Caki2 (cell line): Measurements from ENCODE around the gene EIF2D. TPM values are rescaled to one million over a fixed set of nuclear protein-coding genes. Genes with fewer than 3 reads are reported as not detected.
"Not testable (repeated sequence)": the region's sequence is repeated elsewhere in the genome, so short reads cannot be mapped to it uniquely, and the experiment has no call there.

Source experiments
- DNase-seq: peaks from one replicate; pipeline ENCODE4 v3.0.0-alpha.2; 2015; ENCODE audit warnings: low read depth
- in situ Hi-C: cut with HindIII; loops from 2 replicates; pipeline ENCODE4 v1.10.0; 2016; ENCODE audit warnings: low sequenced_read_pairs, low pct_unique_long_range_greater_than_20kb, mixed read lengths
- total RNA-seq: library from RNA; depleted of rRNA; stranded (reverse); fragments of >200 nt; shearing (Covaris generic); gene quantifications from 2 replicates; pipeline ENCODE4 v1.2.3, GENCODE V29; 2014; ENCODE audit warnings: low replicate concordance

The EIF2D gene
- total RNA-seq, 1 experiment from 2014 or later = 63.7 TPM

- in situ Hi-C loops = no loop called here
- DNase-seq = no peak
These were observed 20.6 kb downstream of the EIF2D start for GRCh38 chr1:206591696-206592095.

GRCh38 chr1:206591226-206591625 is 21.0 kb downstream of the EIF2D start:
- in situ Hi-C loops = no loop called here
- no peak for DNase-seq

GRCh38 chr1:206590025-206590758 is 22.1 kb downstream of the EIF2D start:
- in situ Hi-C loops = no loop called here
- DNase-seq = peak; percentile 26

DNA sequence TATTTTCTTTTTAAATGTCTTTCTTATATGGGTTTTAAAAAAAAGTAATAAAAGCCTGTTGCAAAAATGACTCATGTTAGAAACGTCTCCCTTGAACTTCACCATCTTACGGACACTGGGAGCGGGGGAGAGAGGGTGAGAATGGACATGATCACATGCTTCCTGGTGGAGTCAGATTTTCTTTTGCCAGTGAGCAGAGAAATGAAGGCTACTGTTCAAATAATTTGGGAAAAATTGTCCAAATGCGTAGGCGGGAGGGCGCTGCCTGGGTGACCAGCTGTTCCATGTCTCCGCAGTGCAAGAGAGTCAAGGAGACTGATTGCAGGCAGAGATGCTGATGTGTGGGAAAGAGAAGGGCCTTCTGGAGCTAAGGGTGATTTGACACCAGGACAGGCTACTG is 23.1 kb downstream of the EIF2D start:
- DNase-seq = peak; percentile 38
- in situ Hi-C loops = no loop called here

GRCh38 chr1:206588492-206588891 is 23.8 kb downstream of the EIF2D start:
- in situ Hi-C loops = no loop called here
- no peak for DNase-seq

DNA sequence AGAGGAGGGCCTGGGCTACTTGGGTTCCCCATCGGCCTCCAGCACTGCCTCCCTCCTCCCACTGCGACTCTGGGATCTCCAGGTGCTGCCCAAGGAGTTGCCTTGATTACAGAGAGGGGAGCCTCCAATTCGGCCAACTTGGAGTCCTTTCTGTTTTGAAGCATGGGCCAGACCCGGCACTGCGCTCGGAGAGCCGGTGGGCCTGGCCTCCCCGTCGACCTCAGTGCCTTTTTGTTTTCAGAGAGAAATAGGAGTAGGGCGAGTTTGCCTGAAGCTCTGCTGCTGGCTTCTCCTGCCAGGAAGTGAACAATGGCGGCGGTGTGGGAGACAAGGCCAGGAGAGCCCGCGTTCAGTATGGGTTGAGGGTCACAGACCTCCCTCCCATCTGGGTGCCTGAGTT is 24.4 kb downstream of the EIF2D start:
- in situ Hi-C loops = no loop called here
- no peak for DNase-seq

DNA sequence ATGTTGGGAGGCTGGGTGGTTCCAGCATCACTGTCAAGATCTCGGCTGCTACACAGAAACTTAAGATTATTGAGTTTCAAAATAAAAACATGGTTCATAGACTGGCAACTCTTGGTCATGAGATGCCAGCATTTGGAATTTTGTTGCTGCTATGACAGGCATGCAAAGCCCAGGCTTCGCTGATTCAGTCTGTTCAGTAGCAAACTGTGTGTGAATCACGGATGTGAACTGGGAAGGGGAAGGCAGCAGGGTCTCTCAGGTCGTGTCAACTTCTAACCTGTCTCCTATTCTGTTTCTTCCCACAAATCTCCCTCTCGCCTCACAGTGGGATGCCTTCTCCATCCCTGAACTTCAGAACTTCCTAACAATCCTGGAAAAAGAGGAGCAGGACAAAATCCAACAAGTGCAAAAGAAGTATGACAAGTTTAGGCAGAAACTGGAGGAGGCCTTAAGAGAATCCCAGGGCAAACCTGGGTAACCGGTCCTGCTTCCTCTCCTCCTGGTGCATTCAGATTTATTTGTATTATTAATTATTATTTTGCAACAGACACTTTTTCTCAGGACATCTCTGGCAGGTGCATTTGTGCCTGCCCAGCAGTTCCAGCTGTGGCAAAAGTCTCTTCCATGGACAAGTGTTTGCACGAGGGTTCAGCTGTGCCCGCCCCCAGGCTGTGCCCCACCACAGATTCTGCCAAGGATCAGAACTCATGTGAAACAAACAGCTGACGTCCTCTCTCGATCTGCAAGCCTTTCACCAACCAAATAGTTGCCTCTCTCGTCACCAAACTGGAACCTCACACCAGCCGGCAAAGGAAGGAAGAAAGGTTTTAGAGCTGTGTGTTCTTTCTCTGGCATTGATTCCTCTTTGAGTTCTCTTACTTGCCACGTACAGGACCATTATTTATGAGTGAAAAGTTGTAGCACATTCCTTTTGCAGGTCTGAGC is 25.5 kb downstream of the EIF2D start:
- in situ Hi-C loops = no loop called here
- DNase-seq = no peak

DNA sequence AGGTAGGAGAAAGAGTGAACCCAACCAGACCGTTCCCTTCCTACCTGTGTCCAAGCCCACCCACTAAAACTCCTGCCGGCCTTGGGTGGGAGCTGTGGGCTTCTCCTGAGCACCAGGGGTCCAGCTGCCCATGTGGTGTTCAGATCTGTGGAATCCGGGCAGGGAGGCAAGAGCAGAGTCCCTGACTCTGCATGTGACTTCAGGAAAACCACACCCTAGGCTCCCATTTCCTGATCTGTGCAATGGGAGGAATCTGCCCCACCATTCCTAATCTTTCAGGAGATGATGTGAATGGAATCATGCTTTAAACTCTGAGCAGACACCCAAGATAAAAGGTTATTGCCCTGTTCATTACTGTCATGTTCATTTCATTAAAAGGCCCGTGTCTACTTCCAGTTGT is 27.6 kb downstream of the EIF2D start:
- in situ Hi-C loops = no loop called here
- DNase-seq = no peak

DNA sequence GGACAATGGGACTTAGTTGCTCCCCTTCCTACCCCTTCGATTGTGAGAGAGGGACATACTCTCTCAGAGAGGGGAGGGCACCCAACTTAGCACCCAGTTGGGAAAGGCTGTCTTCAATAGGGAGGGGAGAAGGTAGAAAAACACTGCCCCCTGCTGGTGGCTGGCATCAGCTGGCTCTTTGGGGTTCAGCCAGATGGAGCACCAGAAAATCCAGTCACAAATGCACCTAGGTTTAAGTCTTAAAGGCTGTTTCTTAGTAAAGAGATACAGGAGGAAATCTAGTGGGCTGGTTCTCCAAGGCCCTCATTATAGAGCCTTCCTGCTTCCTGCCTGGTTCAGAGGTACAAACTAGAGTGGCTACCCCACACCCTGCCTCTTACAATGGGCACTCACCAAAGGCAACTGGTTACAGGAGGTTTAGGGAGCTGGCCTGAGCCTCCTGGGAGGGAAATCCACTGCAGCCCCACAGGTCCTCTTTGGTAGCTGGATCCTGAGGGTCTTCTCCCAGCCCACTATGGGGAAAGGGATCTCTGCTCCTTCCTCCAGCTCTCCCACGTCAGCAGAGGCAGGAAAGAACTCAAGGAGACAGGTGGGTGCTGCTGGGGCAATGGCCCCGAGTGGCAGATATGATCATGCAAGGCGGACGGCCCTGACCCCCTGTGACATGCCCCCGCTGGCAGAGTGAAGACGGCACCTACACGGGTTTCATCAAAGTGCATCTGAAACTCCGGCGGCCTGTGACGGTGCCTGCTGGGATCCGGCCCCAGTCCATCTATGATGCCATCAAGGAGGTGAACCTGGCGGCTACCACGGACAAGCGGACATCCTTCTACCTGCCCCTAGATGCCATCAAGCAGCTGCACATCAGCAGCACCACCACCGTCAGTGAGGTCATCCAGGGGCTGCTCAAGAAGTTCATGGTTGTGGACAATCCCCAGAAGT is 28.3 kb downstream of the EIF2D start:
- DNase-seq = peak; percentile 52
- in situ Hi-C loops = no loop called here

- no peak for DNase-seq
- in situ Hi-C loops = no loop called here
These were observed 29.1 kb downstream of the EIF2D start for GRCh38 chr1:206582971-206583706.

DNA sequence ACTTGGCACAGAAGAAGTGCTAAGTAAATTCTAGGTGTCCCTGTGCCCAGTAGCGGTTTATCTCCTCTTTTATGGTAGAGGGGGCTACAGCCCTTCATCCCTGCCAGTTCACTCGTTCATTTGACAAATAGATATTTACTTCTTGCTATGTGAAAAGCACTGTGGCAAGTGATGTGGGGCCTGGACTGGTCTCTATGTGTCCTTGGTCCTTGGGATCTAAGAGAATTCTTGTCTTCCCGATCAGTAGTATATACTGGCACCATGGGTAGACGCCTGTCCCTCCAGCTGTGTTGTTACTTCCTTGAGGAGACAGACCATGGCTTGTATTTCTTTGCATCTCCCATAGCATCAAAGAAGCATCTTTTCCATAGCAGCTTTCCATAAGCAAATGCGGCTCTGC is 29.7 kb downstream of the EIF2D start:
- in situ Hi-C loops = no loop called here
- no peak for DNase-seq

GRCh38 chr1:206581571-206581981 is 30.7 kb downstream of the EIF2D start:
- in situ Hi-C loops = no loop called here
- DNase-seq = no peak

DNA sequence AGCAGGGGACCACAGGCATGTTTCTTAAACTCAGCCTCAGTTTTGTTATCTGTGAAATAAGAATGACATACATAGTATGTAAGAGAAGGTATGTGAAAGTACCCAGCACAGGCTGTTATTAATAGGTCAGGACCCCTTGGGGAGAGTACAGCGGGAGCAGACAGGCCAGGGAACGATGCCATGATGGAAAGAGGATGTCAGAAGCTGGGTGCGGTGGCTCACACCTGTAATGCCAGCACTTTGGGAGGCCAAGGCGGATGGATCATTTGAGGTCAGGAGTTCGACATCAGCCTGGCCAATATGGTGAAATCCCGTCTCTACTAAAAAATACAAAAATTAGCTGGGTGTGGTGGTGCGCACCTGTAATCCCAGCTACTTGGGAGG is 31.2 kb downstream of the EIF2D start:
- in situ Hi-C loops, DNase-seq: not testable (repeated sequence)

GRCh38 chr1:206580438-206581113 is 31.7 kb downstream of the EIF2D start:
- no peak for DNase-seq
- in situ Hi-C loops = no loop called here

GRCh38 chr1:206579747-206580437 is 32.4 kb downstream of the EIF2D start:
- no peak for DNase-seq
- in situ Hi-C loops = no loop called here

DNA sequence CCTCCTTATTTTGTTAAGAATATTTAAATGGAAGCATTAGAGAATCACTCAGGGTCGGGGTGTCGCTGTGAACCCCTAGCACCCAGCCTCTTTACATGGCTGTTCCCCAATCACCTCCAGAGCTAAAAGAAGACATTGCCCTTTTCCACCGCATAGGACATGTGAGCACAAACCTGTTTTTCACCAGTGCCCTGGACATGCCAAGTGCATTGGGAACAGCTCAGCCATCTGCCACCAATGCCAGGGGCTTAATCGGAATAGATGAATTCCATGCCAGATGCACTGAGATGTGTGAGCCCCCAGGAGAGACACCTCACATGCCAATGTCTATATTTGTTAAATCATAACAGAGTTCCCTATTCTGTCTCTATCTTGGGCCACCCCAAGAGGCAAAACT is 33.3 kb downstream of the EIF2D start:
- in situ Hi-C loops = no loop called here
- DNase-seq = no peak
